ENCODE measurements around the gene FAM219B. TPM values are rescaled to one million over a fixed set of nuclear protein-coding genes. Genes with fewer than 3 reads are reported as not detected.
"Not testable (repeated sequence)": the region's sequence is repeated elsewhere in the genome, so short reads cannot be mapped to it uniquely, and the experiment has no call there.

The FAM219B gene
- total RNA-seq, 1 experiment from 2014 or later = 99.6 TPM

- TF ChIP-seq ZNF263 (CRISPR knock-in tag; IDR thresholded peaks at IDR 0.05; ENCODE audit: low read depth) (no peak), JUN (CRISPR knock-in tag; IDR thresholded peaks at IDR 0.05) (peak; percentile 88), CREM (CRISPR knock-in tag; IDR thresholded peaks at IDR 0.05) (0 out of 2 replicates have a peak, but pooled peaks have one; percentile 33), HMGXB4 (CRISPR knock-in tag; IDR thresholded peaks at IDR 0.05) (peak; percentile 87; the same call in 1 of the 2 replicates)
These were observed 31.1 kb upstream of the FAM219B start, which contains the start of gene COX5A (continued) for GRCh38 chr15:74937590-74938371.

GRCh38 chr15:74937272-74937589 is 30.6 kb upstream of the FAM219B start:
- TF ChIP-seq CBFB (CRISPR knock-in tag; IDR thresholded peaks at IDR 0.05; ENCODE audit: low read depth) (no peak), ZNF423 (CRISPR knock-in tag; IDR thresholded peaks at IDR 0.05) (no peak), FOXP4 (CRISPR knock-in tag; IDR thresholded peaks at IDR 0.05) (no peak), ZBTB43 (CRISPR knock-in tag; IDR thresholded peaks at IDR 0.05) (no peak), GTF2I (CRISPR knock-in tag; conservative IDR thresholded peaks at IDR 0.05) (no peak), NFE2L1 (CRISPR knock-in tag; IDR thresholded peaks at IDR 0.05) (no peak), SP1 (CRISPR knock-in tag; conservative IDR thresholded peaks at IDR 0.05) (no peak), ELF4 (CRISPR knock-in tag; IDR thresholded peaks at IDR 0.05; ENCODE audit: low read depth) (no peak)
- Mint-ChIP-seq H3K4me1 (peaks cover 8% of the 10 kb centered on the region), H3K4me3 (peak overlapping the region; percentile 91), H3K27me3 (ENCODE audit: low read depth) (no peaks in the 10 kb centered on the region; the same call in none of the 2 replicates), H3K27ac (peak overlapping the region; percentile 91), H3K9me3 (no peaks in the 10 kb centered on the region), H3K36me3 (peaks cover 3% of the 10 kb centered on the region; the same call in 1 of the 2 replicates)
- POLR2A ChIA-PET = interaction anchor here (1.0 to 1.5 kb wide), 3 partner anchors 13 to 177 kb away, joined by 4 to 7 read pairs (median 7); partner anchors contain the start of gene FAM219B
- CTCF ChIA-PET = interaction anchor here (1.0 to 5.1 kb wide), 3 partner anchors 13 to 35 kb away, joined by 3 to 43 read pairs (median 6); no protein-coding TSS in a partner anchor
- ATAC-seq (no peak), DNase-seq (ENCODE audit: low spot score) (no peak)

- DNase-seq (ENCODE audit: low spot score) (peak; percentile 75), ATAC-seq (peak; percentile 31)
- H3K27me3 Mint-ChIP-seq (ENCODE audit: low read depth); H3K4me1 Mint-ChIP-seq; H3K9me3 Mint-ChIP-seq: not testable (repeated sequence)
- Mint-ChIP-seq H3K4me3 (peak overlapping the region; percentile 54), H3K27ac (peak overlapping the region; percentile 86; the same call in 1 of the 2 replicates), H3K36me3 (peaks cover 15% of the 10 kb centered on the region)
- ChIA-PET POLR2A (interaction anchor here (0.7 kb wide), 2 partner anchors 12 to 29 kb away, joined by 3 to 5 read pairs; partner anchors contain the start of gene FAM219B), CTCF (interaction anchor here (0.6 to 2.7 kb wide), 16 partner anchors 10 to 118 kb away, joined by 3 to 23 read pairs (median 4); partner anchors contain the start of genes FAM219B, MPI, RPP25 and SCAMP5)
These were observed 28.5 kb upstream of the FAM219B start for GRCh38 chr15:74935193-74935592.

- POLR2A ChIA-PET = interaction anchor here (0.6 kb wide), 1 partner anchor 55 kb away, joined by 3 read pairs; no protein-coding TSS in a partner anchor
- TF ChIP-seq JUN (CRISPR knock-in tag; IDR thresholded peaks at IDR 0.05) (no peak), FOXP1 (CRISPR knock-in tag; IDR thresholded peaks at IDR 0.05; ENCODE audit: borderline replicate concordance) (no peak), MXD4 (CRISPR knock-in tag; IDR thresholded peaks at IDR 0.05; ENCODE audit: borderline replicate concordance) (no peak), NFYB (CRISPR knock-in tag; conservative IDR thresholded peaks at IDR 0.05; ENCODE audit: low read depth) (no peak), ZBTB43 (CRISPR knock-in tag; IDR thresholded peaks at IDR 0.05) (no peak), CBFB (CRISPR knock-in tag; IDR thresholded peaks at IDR 0.05; ENCODE audit: low read depth) (no peak)
- ATAC-seq (no peak), DNase-seq (ENCODE audit: low spot score) (no peak)
- no peak overlapping the region for H3K4me3 Mint-ChIP-seq
- H3K4me1 Mint-ChIP-seq = peaks cover 8% of the 10 kb centered on the region
- no peaks in the 10 kb centered on the region for H3K9me3 Mint-ChIP-seq
- H3K27me3 Mint-ChIP-seq (ENCODE audit: low read depth) = no peaks in the 10 kb centered on the region
- CTCF ChIA-PET = interaction anchor here (2.7 kb wide), 1 partner anchor 32 kb away, joined by 23 read pairs; no protein-coding TSS in a partner anchor
- no peak overlapping the region; the same call in 1 of the 2 replicates for H3K27ac Mint-ChIP-seq
- peaks cover 25% of the 10 kb centered on the region for H3K36me3 Mint-ChIP-seq
These were observed 26.9 kb upstream of the FAM219B start for GRCh38 chr15:74933573-74933972.
